ENCODE measurements around the gene CACYBP. TPM values are rescaled to one million over a fixed set of nuclear protein-coding genes. Genes with fewer than 3 reads are reported as not detected.

The CACYBP gene
- total RNA-seq = 100 to 1,000 TPM in 2 of 4 donors, 10 to 100 TPM in 2; 53.2 to 149 (median 89.1) TPM

DNA sequence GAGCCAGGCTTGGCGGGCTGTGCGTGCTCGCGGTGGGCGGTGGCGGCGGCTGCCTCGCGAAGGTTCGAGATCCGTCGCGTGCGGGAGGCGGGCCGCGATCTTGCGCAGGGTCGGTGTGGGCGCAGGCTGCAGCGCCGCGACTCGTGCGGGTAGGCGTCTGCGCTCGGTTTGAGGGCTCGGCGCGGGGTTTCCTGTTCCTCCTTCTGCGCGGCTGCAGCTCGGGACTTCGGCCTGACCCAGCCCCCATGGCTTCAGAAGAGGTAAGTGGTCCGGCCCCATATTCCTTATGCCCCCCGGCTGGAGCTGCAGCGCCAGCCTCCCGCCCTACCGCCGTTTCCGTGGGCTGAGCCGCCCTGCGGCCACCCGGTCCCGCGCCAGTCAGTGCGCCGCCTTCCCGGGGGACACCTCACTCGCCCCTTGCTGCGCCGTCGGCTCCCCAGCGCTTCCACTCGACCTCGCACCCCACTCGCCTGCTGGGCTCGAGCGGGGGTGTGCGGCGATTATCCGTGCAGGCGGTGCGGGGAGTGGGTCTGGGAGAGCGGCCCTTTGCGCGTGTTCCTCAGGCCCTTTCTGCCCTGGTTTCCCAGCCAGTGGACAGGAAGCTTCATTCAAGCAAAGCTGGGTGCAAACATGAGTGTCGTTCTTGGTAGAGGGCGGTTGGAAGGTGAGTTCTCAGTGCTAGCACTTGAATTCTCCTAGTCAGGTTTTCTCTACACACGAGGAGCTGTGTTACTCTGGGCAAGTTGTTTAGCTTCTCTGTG lies at the start of gene CACYBP:
Gene CACYBP, plus strand, starts transcription at position 12 of the 761 bp plus-strand sequence. Its CDS starts 234 bp downstream, at position 246.
- no peak for TF ChIP-seq CTCF (IDR thresholded peaks at IDR 0.05)
- ATAC-seq (ENCODE audit: low FRiP score) = peak; percentile 20
- no peak for DNase-seq (ENCODE audit: low spot score)

DNA sequence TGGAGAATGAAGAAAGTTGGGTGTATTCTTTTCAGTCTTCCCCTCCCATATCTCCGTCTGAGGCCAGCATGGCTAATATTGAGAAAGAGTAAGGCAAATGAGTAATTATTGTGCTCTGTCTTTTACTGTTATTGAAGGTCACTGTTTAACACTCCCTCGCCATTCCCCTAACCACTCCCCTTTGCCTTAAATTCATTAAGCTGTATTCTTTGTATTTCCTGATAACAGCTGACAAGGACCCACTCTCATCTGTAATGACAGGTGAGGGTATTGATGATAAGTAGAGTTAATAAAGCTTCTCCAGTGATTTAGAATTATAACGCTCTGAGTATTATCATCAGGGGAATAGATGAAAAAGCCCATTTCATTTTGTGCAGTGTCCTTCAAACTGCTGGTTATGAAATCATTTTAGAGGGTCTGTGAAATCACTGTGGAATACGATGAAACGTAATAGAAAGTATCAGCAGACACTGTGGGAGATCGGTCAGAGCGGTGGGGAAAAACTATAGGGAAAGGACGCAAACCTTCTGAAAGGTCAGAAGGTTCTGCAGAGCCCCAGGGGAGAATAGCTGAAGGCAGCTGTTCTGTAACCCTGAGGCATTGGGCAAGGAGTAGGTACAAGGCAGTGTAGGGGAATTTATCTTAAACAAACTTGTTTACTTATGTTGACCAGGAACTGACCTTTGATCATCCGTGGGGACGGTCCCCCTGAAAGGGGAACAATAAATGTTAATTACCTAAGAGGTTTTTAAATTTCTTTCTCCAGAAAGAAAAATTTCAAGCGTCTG lies 46.3 kb upstream of the CACYBP start:
- DNase-seq (ENCODE audit: low spot score) (no peak), ATAC-seq (ENCODE audit: low FRiP score) (no peak)
- TF ChIP-seq CTCF (IDR thresholded peaks at IDR 0.05) = no peak

- no peak for DNase-seq (ENCODE audit: low spot score)
- no peak for ATAC-seq (ENCODE audit: low FRiP score)
- TF ChIP-seq CTCF (IDR thresholded peaks at IDR 0.05) = no peak
Observed at GRCh38 chr1:174954073-174954460, 45.7 kb upstream of the CACYBP start.

GRCh38 chr1:174954671-174955669 lies 44.8 kb upstream of the CACYBP start:
- no peak for ATAC-seq (ENCODE audit: low FRiP score)
- DNase-seq (ENCODE audit: low spot score) = no peak
- TF ChIP-seq CTCF (IDR thresholded peaks at IDR 0.05) = no peak

GRCh38 chr1:174956086-174956485 lies 43.7 kb upstream of the CACYBP start:
- no peak for TF ChIP-seq CTCF (IDR thresholded peaks at IDR 0.05)
- no peak for ATAC-seq (ENCODE audit: low FRiP score)

DNA sequence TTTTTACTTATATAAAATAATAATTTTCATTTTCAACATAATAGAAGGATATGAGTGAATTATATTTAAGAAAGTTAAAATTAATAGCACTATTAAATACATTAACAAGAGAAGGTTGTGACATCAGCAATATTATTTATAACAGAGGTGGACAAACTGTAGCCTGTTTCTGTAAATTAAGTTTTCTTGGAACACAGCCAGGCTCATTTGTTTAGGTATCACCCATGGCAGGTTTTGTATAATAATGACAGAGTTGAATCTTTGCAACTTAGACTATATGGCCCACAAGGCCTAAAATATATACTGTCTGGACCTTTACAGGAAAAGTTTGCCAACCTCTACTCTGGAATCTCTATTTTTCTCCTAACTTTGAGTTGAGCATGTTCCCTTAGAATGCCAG lies 42.8 kb upstream of the CACYBP start:
- TF ChIP-seq CTCF (IDR thresholded peaks at IDR 0.05) = no peak
- no peak for DNase-seq (ENCODE audit: low spot score)
- ATAC-seq (ENCODE audit: low FRiP score) = no peak

More at GRCh38 chr1:174956086-174956485, 43.7 kb upstream of the CACYBP start:
- DNase-seq (ENCODE audit: low spot score) = no peak
